ENCODE measurements around the gene IGFBP4.

The IGFBP4 gene

DNA sequence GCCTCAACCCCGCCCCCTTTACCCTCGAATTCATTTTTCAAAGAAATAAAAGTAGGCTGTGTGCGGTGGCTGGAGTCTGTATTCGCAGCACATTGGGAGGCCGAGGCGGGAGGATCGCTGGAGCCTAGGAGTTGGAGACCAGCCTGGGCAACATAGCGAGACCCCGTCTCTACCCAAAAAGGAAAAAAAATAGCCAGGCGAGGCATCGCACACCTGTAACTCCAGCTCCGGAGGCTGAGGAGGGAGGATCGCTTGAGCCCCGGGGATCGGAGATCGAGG is 24.9 kb upstream of the IGFBP4 start:
- H3K27ac ChIP-seq, result peak overlapping the region; percentile 37 to 66
- DNase-seq (ENCODE audit: low spot score), result no peak
- TF ChIP-seq, protein P1, sequence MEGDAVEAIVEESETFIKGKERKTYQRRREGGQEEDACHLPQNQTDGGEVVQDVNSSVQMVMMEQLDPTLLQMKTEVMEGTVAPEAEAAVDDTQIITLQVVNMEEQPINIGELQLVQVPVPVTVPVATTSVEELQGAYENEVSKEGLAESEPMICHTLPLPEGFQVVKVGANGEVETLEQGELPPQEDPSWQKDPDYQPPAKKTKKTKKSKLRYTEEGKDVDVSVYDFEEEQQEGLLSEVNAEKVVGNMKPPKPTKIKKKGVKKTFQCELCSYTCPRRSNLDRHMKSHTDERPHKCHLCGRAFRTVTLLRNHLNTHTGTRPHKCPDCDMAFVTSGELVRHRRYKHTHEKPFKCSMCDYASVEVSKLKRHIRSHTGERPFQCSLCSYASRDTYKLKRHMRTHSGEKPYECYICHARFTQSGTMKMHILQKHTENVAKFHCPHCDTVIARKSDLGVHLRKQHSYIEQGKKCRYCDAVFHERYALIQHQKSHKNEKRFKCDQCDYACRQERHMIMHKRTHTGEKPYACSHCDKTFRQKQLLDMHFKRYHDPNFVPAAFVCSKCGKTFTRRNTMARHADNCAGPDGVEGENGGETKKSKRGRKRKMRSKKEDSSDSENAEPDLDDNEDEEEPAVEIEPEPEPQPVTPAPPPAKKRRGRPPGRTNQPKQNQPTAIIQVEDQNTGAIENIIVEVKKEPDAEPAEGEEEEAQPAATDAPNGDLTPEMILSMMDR (IDR thresholded peaks at IDR 0.05), result no peak
- H3K4me3 ChIP-seq, result peak overlapping the region; percentile 76

DNA sequence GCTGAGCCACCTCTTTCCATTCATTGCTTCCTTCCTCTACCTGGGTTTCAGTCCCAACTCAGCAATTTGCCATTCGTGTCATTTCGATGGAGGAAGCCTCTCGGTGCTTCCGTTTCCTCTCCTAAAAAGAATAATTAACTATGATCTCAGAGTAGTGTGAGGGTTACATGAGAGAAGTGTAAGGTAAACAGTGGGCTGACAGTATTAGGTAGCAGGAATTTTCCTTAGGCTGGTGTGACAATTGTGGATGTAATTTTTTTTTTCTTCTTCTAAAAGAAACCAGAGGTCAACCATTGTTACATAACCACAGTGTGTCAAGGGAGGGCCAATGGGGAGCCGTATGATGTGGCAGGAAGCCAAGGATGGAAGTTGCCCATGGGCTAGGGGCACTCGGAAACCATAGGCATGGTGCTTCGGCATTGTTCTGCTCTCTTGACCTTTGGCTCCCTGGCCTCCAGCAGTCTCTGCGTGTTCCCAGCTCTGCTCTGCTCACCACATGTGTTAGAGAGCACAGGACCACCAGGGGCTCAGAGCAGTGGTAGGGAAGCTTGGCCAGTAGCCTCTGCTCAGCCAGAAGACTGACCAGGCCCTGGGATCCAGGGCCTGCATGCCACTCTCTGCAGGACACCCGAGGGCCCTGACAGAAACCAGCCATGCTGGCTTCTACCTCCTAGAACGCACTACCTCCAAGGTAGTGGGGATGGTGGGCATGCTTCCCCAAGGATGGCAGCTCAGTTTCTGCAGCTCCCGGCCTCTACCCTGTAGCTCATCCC is 23.5 kb upstream of the IGFBP4 start:
- DNase-seq (ENCODE audit: low spot score), result no peak
- H3K4me3 ChIP-seq, result no peak overlapping the region
- TF ChIP-seq, protein P1 (IDR thresholded peaks at IDR 0.05), result no peak
- H3K27ac ChIP-seq, result no peak overlapping the region

GRCh38 chr17:40422990-40423633 is 20.1 kb upstream of the IGFBP4 start:
- TF ChIP-seq, protein P1 (IDR thresholded peaks at IDR 0.05), result no peak
- no peak for DNase-seq (ENCODE audit: low spot score)
- Histone ChIP-seq H3K4me3 (no peak overlapping the region), H3K27ac (no peak overlapping the region)

- TF ChIP-seq, protein P1 (IDR thresholded peaks at IDR 0.05), result no peak
- Histone ChIP-seq H3K4me3 (no peak overlapping the region), H3K27ac (no peak overlapping the region)
- DNase-seq (ENCODE audit: low spot score), result no peak
These were observed 17.5 kb upstream of the IGFBP4 start for GRCh38 chr17:40425741-40426140.

GRCh38 chr17:40427002-40427491 is 16.2 kb upstream of the IGFBP4 start:
- H3K27ac ChIP-seq, result no peak overlapping the region

DNA sequence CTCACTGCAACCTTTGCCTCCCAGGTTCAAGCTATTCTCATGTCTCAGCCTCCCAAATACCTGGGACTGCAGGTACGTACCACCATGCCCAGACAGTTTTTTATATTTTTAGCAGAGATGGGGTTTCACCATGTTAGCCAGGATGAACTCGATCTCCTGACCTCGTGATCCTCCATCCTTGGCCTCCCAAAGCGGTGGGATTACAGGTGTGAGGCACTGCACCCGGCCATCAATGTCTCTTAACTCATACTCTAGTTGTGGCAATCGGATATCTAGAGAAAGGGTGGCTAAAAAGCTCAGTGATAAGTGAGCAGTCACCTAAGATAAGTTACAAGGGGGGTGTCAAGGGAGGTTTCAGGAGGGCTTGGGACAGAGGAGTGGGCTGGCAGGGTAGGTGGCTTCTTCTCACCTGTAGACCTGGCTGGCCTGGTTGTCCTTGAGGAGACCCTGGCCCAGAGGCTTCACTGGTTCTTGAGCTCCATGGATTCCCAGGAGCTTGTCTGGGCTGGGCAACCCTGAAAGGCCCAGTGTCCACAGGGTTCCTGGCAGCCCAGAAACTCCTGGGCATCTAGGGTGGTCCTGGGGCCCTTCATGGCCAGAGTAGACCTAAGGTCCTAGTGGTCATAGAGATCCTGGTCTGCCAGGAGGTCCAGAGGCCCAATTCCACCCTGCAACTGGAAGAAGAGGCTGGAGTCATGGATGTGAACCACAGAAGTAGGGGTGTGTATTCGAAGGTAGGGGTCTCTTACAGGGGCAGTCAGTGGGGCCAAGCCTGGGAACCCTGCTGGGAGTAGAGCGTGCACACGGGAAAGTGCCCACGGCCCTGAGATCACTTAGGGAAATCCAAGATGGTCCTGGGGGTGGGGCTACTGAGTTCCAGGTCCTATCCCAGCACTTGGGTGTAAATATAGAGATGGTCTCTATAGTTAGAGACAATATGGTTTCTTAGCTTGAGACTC is 12.7 kb upstream of the IGFBP4 start:
- DNase-seq (ENCODE audit: low spot score), result no peak
- Histone ChIP-seq H3K4me3 (no peak overlapping the region), H3K27ac (no peak overlapping the region)
- TF ChIP-seq, protein P1 (IDR thresholded peaks at IDR 0.05), result no peak

More at GRCh38 chr17:40427002-40427491, 16.2 kb upstream of the IGFBP4 start:
- TF ChIP-seq, protein P1 (IDR thresholded peaks at IDR 0.05), result no peak
- no peak for DNase-seq (ENCODE audit: low spot score)
- no peak overlapping the region for H3K4me3 ChIP-seq

Measured in coronary artery (tissue), 2 donors.